ENCODE measurements around the gene MUC15.

The MUC15 gene

GRCh38 chr11:26575946-26576345, 3.9 kb upstream of the MUC15 start:
- DNase-seq (ENCODE audit: low read depth in 1 of 2, low spot score in 1 of 2), result no peak

GRCh38 chr11:26573896-26574295, 1.8 kb upstream of the MUC15 start:
- DNase-seq (ENCODE audit: low read depth in 1 of 2, low spot score in 1 of 2), result no peak

- no peak for DNase-seq (ENCODE audit: low read depth in 1 of 2, low spot score in 1 of 2)
Measured at GRCh38 chr11:26572770-26573402, 823 bp upstream of the MUC15 start.

GRCh38 chr11:26569646-26570045, 2.4 kb downstream of the MUC15 start:
- no peak for DNase-seq (ENCODE audit: low read depth in 1 of 2, low spot score in 1 of 2)

GRCh38 chr11:26558190-26558589, 13.9 kb downstream of the MUC15 start:
- no peak for DNase-seq (ENCODE audit: low read depth in 1 of 2, low spot score in 1 of 2)

GRCh38 chr11:26557666-26558065, 14.4 kb downstream of the MUC15 start:
- no peak for DNase-seq (ENCODE audit: low read depth in 1 of 2, low spot score in 1 of 2)

- DNase-seq (ENCODE audit: low read depth in 1 of 2, low spot score in 1 of 2), result no peak
Measured at GRCh38 chr11:26556582-26556981, 15.5 kb downstream of the MUC15 start.

- DNase-seq (ENCODE audit: low read depth in 1 of 2, low spot score in 1 of 2), result no peak
Measured at GRCh38 chr11:26554455-26554854, 17.6 kb downstream of the MUC15 start.

- no peak for DNase-seq (ENCODE audit: low read depth in 1 of 2, low spot score in 1 of 2)
Measured at GRCh38 chr11:26553182-26553581, 18.9 kb downstream of the MUC15 start.

- no peak for DNase-seq (ENCODE audit: low read depth in 1 of 2, low spot score in 1 of 2)
Measured at GRCh38 chr11:26551186-26551801, 20.8 kb downstream of the MUC15 start.

- DNase-seq (ENCODE audit: low read depth in 1 of 2, low spot score in 1 of 2), result no peak
Measured at GRCh38 chr11:26550022-26550421, 22.0 kb downstream of the MUC15 start.

GRCh38 chr11:26549176-26549575, 22.9 kb downstream of the MUC15 start:
- no peak for DNase-seq (ENCODE audit: low read depth in 1 of 2, low spot score in 1 of 2)

- no peak for DNase-seq (ENCODE audit: low read depth in 1 of 2, low spot score in 1 of 2)
Measured at GRCh38 chr11:26541870-26542269, 30.2 kb downstream of the MUC15 start.

GRCh38 chr11:26539517-26539916, 32.5 kb downstream of the MUC15 start:
- DNase-seq (ENCODE audit: low read depth in 1 of 2, low spot score in 1 of 2), result no peak

- no peak for DNase-seq (ENCODE audit: low read depth in 1 of 2, low spot score in 1 of 2)
Measured at GRCh38 chr11:26537341-26537740, 34.7 kb downstream of the MUC15 start.

GRCh38 chr11:26527685-26528084, 44.4 kb downstream of the MUC15 start:
- DNase-seq (ENCODE audit: low read depth in 1 of 2, low spot score in 1 of 2), result no peak

- DNase-seq (ENCODE audit: low read depth in 1 of 2, low spot score in 1 of 2), result no peak
Measured at GRCh38 chr11:26522912-26523610, 49.0 kb downstream of the MUC15 start.

- no peak for DNase-seq (ENCODE audit: low read depth in 1 of 2, low spot score in 1 of 2)
Measured at GRCh38 chr11:26519469-26519868, 52.6 kb downstream of the MUC15 start.

- no peak for DNase-seq (ENCODE audit: low read depth in 1 of 2, low spot score in 1 of 2)
Measured at GRCh38 chr11:26512196-26512595, 59.9 kb downstream of the MUC15 start.

GRCh38 chr11:26510756-26511155, 61.3 kb downstream of the MUC15 start:
- DNase-seq (ENCODE audit: low read depth in 1 of 2, low spot score in 1 of 2), result no peak

GRCh38 chr11:26510164-26510563, 61.9 kb downstream of the MUC15 start:
- no peak for DNase-seq (ENCODE audit: low read depth in 1 of 2, low spot score in 1 of 2)
